Fibroblast of lung (primary cell): ENCODE measurements around the gene AK9. TPM values are rescaled to one million over a fixed set of nuclear protein-coding genes. Genes with fewer than 3 reads are reported as not detected.

Experiments used
- DNase-seq, 2 donors: peaks; one replicate each; pipeline versions ENCODE4 v3.0.0 to v3.0.0-alpha.2; 2010; ENCODE audit warnings: low read depth in 2 of 2
- H2AFZ ChIP-seq: 2 replicates; pipeline ENCODE4 v1.5.1; 2012; ENCODE audit warnings: low read length, control low read depth, inconsistent platforms
- H3K27ac ChIP-seq: 2 replicates; pipeline ENCODE4 v1.5.1; 2011; ENCODE audit warnings: low read length, control low read depth; ENCODE audit not compliant: insufficient read depth
- H3K27me3 ChIP-seq: 2 replicates; pipeline ENCODE4 v1.5.1; 2011; ENCODE audit warnings: mild to moderate bottlenecking, low read length; ENCODE audit not compliant: control insufficient read depth, insufficient read depth
- H3K36me3 ChIP-seq: 2 replicates; pipeline ENCODE4 v1.5.1; 2011; ENCODE audit warnings: low read length; ENCODE audit not compliant: control insufficient read depth, insufficient read depth
- H3K4me1 ChIP-seq: 2 replicates; pipeline ENCODE4 v1.5.1; 2011; ENCODE audit warnings: low read length; ENCODE audit not compliant: control insufficient read depth, insufficient read depth; ENCODE audit errors: extremely low read depth
- H3K4me2 ChIP-seq: 2 replicates; pipeline ENCODE4 v1.5.1; 2011; ENCODE audit warnings: low read length, control low read depth; ENCODE audit not compliant: insufficient read depth; ENCODE audit errors: extremely low read depth
- H3K4me3 ChIP-seq, 4 experiments: fragments of 200-600 bp in 1 of 4; sonication (generic) in 1 of 4; replicated peaks in 1 of 4; 2 replicates each; pipeline ENCODE4 v1.5.1; 2011 to 2016; ENCODE audit warnings: low read length in 4 of 4, low read depth in 3 of 4, mild to moderate bottlenecking in 3 of 4, control low read depth in 2 of 4, inconsistent platforms in 1 of 4, mixed read lengths in 1 of 4; ENCODE audit not compliant: insufficient read depth in 1 of 4; ENCODE audit errors: control extremely low read depth in 1 of 4
- H3K79me2 ChIP-seq: 2 replicates; pipeline ENCODE4 v1.5.1; 2012; ENCODE audit warnings: mild to moderate bottlenecking, low read length, inconsistent platforms; ENCODE audit not compliant: control insufficient read depth, insufficient read depth
- H3K9ac ChIP-seq: 2 replicates; pipeline ENCODE4 v1.5.1; 2011; ENCODE audit warnings: mild to moderate bottlenecking, low read length, control low read depth; ENCODE audit not compliant: insufficient read depth
- H3K9me3 ChIP-seq: 2 replicates; pipeline ENCODE4 v1.5.1; 2012; ENCODE audit warnings: low read depth, low read length; ENCODE audit not compliant: control insufficient read depth, insufficient read depth
- H4K20me1 ChIP-seq: 2 replicates; pipeline ENCODE4 v1.5.1; 2011; ENCODE audit warnings: low read length; ENCODE audit not compliant: control insufficient read depth, insufficient read depth; ENCODE audit errors: extremely low read depth
- EZH2 ChIP-seq: IDR thresholded peaks from 2 replicates; pipeline ENCODE4 v1.5.1; 2012; ENCODE audit warnings: low read length, control low read depth, mild to moderate bottlenecking; ENCODE audit errors: missing control alignments
- polyA plus RNA-seq, 2 donors: library from polyadenylated mRNA; depleted of rRNA in 1 of 2; stranded (reverse) in 1 of 2; unstranded in 1 of 2; fragments of >200 nt; gene quantifications; 2 replicates each; pipeline ENCODE4 v1.2.1, GENCODE V29; 2011 to 2012; ENCODE audit warnings: missing spikeins in 1 of 2
- total RNA-seq: library from RNA; depleted of rRNA; stranded (reverse); fragments of >200 nt; gene quantifications from 2 replicates; pipeline ENCODE4 v1.2.1, GENCODE V29; 2014
- TF ChIP-seq, protein P1 (sequence below), 2 donors: IDR thresholded peaks in 1 of 2; conservative IDR thresholded peaks in 1 of 2; 1 replicate in 1 of 2; 2 replicates in 1 of 2; pipeline ENCODE4 v1.5.1; 2011 to 2012; ENCODE audit warnings: low read length in 2 of 2, control low read depth in 1 of 2, inconsistent platforms in 1 of 2, low read depth in 1 of 2, mild to moderate bottlenecking in 1 of 2

AK9 gene
- total and polyA plus RNA-seq, 2 donors (not counting 1 experiment from before 2014, with no cell fraction given), result 4.5 to 10.4 TPM

DNA sequence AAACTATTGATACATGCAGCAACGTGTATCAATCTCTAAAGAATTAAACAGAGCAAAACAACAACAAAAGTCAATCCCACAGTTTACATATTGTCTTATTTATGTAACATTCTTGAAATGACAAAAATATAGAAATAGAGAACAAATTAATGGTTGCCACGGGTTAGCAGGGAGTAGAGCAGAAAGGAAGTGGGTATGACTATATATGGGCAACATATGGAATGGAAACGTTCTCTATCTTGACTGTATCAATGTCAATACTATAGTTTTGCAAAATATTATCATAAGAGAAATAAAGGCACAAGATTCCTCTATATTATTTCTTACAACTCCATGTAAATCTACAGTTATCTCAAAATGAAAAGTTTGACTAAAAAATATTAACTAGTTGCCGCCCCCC, 12.8 kb downstream of the AK9 start:
- no peak for DNase-seq
- H3K79me2 ChIP-seq, result no peaks in the 10 kb centered on the region
- H3K27ac ChIP-seq, result no peak overlapping the region
- H3K9ac ChIP-seq, result no peak overlapping the region
- H3K36me3 ChIP-seq, result no peaks in the 10 kb centered on the region
- no peaks in the 10 kb centered on the region for H3K4me1 ChIP-seq
- TF ChIP-seq, protein P1, sequence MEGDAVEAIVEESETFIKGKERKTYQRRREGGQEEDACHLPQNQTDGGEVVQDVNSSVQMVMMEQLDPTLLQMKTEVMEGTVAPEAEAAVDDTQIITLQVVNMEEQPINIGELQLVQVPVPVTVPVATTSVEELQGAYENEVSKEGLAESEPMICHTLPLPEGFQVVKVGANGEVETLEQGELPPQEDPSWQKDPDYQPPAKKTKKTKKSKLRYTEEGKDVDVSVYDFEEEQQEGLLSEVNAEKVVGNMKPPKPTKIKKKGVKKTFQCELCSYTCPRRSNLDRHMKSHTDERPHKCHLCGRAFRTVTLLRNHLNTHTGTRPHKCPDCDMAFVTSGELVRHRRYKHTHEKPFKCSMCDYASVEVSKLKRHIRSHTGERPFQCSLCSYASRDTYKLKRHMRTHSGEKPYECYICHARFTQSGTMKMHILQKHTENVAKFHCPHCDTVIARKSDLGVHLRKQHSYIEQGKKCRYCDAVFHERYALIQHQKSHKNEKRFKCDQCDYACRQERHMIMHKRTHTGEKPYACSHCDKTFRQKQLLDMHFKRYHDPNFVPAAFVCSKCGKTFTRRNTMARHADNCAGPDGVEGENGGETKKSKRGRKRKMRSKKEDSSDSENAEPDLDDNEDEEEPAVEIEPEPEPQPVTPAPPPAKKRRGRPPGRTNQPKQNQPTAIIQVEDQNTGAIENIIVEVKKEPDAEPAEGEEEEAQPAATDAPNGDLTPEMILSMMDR (conservative IDR thresholded peaks at IDR 0.05 in 1 of 2, IDR thresholded peaks at IDR 0.05 in 1 of 2; ENCODE audit: low read depth in 1 of 2, low read length in 2 of 2), result no peak
- TF ChIP-seq EZH2, result no peak
- no peaks in the 10 kb centered on the region for H3K9me3 ChIP-seq
- no peak overlapping the region for H3K4me3 ChIP-seq
- no peak overlapping the region for H2AFZ ChIP-seq
- H4K20me1 ChIP-seq, result no peaks in the 10 kb centered on the region
- H3K4me2 ChIP-seq, result peak overlapping the region; percentile 25
- H3K27me3 ChIP-seq, result no peaks in the 10 kb centered on the region

DNA sequence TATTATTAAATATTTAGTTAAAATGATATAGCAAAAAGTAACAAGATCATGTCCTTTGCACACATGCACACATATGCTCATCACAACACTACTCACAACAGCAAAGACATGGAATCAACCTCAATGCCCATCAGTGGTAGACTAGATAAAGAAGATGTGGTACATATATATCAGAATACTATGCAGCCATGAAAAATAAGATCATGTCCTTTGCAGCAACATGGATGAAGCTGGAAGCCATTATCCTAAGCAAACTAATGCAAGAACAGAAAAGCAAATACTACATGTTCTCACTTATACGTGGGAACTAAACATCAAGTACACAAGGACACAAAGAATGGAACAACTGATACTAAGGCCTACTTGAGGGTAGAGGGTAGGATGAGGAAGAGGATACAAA, 14.3 kb downstream of the AK9 start:
- Histone ChIP-seq H3K9ac (no peak overlapping the region), H2AFZ (no peak overlapping the region), H3K9me3 (no peaks in the 10 kb centered on the region), H3K27ac (no peak overlapping the region), H3K4me3 (no peak overlapping the region), H3K4me1 (peaks cover 4% of the 10 kb centered on the region), H3K4me2 (no peak overlapping the region), H4K20me1 (no peaks in the 10 kb centered on the region), H3K27me3 (no peaks in the 10 kb centered on the region), H3K79me2 (no peaks in the 10 kb centered on the region), H3K36me3 (no peaks in the 10 kb centered on the region)
- no peak for DNase-seq
- no peak for TF ChIP-seq EZH2

DNA sequence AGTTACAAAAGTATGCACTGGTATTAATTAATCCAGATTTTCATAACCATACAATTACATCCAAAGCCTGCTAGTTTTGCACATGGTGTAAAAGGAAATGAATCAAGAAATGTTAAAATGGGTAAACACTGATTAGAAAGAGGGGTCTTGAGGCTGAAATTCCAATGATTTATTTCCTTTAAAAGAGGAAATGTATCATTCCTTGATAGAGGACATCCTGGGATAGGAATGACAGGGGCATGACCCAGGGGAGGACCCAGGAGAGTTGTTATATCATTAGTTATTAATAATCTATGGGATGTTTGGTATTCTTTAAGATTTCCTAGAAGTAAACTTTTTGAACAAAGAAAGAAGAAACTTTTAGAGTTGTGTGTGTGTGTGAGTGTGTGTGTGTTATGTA, 18.2 kb downstream of the AK9 start:
- H3K4me3 ChIP-seq, result no peak overlapping the region
- TF ChIP-seq, protein P1 (conservative IDR thresholded peaks at IDR 0.05 in 1 of 2, IDR thresholded peaks at IDR 0.05 in 1 of 2; ENCODE audit: low read depth in 1 of 2, low read length in 2 of 2), result no peak

More for the DNA sequence above, 18.2 kb downstream of the AK9 start:
- no peak overlapping the region for H3K4me2 ChIP-seq
- H4K20me1 ChIP-seq, result no peaks in the 10 kb centered on the region
- H3K27ac ChIP-seq, result no peak overlapping the region
- peaks cover 10% of the 10 kb centered on the region for H3K4me1 ChIP-seq
- H3K79me2 ChIP-seq, result no peaks in the 10 kb centered on the region
- H2AFZ ChIP-seq, result no peak overlapping the region
- H3K27me3 ChIP-seq, result no peaks in the 10 kb centered on the region
- no peak overlapping the region for H3K9ac ChIP-seq
- DNase-seq, result no peak
- no peaks in the 10 kb centered on the region for H3K36me3 ChIP-seq
- H3K9me3 ChIP-seq, result no peaks in the 10 kb centered on the region
